ENCODE measurements around the gene CDC42. TPM values are rescaled to one million over a fixed set of nuclear protein-coding genes. Genes with fewer than 3 reads are reported as not detected.

CDC42 gene
- total and polyA plus RNA-seq, 2 of the 13 experiments (the other 11 are each of a cell fraction or from before 2014, with no cell fraction given), result 138 to 237 TPM

GRCh38 chr1:22053861-22054770 is 1.6 kb downstream of the CDC42 start (continued):
- TF ChIP-seq BATF2 (CRISPR knock-in tag; IDR thresholded peaks at IDR 0.05), result no peak
- TF ChIP-seq RARA (CRISPR knock-in tag; IDR thresholded peaks at IDR 0.05), result peak; percentile 9; the same call in 1 of the 2 replicates
- no peak for TF ChIP-seq SALL1 (CRISPR knock-in tag; IDR thresholded peaks at IDR 0.05)
- no peak for TF ChIP-seq NR3C1 (CRISPR knock-in tag; IDR thresholded peaks at IDR 0.05)
- TF ChIP-seq MTF2 (CRISPR knock-in tag; IDR thresholded peaks at IDR 0.05; ENCODE audit: borderline replicate concordance), result no peak
- TF ChIP-seq ZMYM2 (CRISPR knock-in tag; IDR thresholded peaks at IDR 0.05), result no peak
- no peak for TF ChIP-seq MBD4 (IDR thresholded peaks at IDR 0.05; ENCODE audit: borderline replicate concordance, low read length)
- no peak for TF ChIP-seq SNAPC4 (CRISPR knock-in tag; IDR thresholded peaks at IDR 0.05)
- TF ChIP-seq SRSF9 (IDR thresholded peaks at IDR 0.05; ENCODE audit: borderline replicate concordance, insufficient read depth, low read depth, low read length, poor library complexity, severe bottlenecking), result no peak

All from HepG2 (cell line).